ENCODE results near the gene INHBC.

Gene INHBC

DNA sequence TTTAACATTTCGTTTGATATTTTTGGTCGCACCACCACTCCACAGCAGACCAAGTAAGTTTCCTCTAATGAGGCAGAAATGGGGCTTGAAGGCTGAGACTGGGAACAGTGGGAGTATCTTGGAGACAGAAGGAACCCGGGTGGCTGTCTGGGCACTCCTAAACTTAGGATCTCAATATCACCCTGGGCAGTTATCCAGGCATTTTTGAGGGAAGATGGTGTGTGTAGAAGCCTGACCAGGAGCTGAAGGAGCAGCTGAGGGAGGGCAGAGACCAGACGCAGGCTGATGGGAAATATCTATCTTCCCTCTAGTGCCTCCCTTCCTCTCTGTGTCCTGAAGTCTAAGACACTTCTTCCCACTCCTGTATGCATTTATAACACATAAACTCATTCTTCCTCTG lies 64.0 kb downstream of the INHBC start:
- TF ChIP-seq, protein P1, sequence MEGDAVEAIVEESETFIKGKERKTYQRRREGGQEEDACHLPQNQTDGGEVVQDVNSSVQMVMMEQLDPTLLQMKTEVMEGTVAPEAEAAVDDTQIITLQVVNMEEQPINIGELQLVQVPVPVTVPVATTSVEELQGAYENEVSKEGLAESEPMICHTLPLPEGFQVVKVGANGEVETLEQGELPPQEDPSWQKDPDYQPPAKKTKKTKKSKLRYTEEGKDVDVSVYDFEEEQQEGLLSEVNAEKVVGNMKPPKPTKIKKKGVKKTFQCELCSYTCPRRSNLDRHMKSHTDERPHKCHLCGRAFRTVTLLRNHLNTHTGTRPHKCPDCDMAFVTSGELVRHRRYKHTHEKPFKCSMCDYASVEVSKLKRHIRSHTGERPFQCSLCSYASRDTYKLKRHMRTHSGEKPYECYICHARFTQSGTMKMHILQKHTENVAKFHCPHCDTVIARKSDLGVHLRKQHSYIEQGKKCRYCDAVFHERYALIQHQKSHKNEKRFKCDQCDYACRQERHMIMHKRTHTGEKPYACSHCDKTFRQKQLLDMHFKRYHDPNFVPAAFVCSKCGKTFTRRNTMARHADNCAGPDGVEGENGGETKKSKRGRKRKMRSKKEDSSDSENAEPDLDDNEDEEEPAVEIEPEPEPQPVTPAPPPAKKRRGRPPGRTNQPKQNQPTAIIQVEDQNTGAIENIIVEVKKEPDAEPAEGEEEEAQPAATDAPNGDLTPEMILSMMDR (IDR thresholded peaks at IDR 0.05): no peak
- H3K9me3 ChIP-seq: no peaks in the 10 kb centered on the region
- peaks cover 58 to 82% (median 79%) of the 10 kb centered on the region in 3 donors for H3K36me3 ChIP-seq
- intact Hi-C loops (cut with DNase I; ENCODE audit: low total_unique reads): no loop called here
- no peak overlapping the region for H3K4me3 ChIP-seq
- no peak overlapping the region for H3K27ac ChIP-seq
- H3K27me3 ChIP-seq: no peaks in the 10 kb centered on the region
- DNase-seq: no peak
- no peaks in the 10 kb centered on the region for H3K4me1 ChIP-seq

DNA sequence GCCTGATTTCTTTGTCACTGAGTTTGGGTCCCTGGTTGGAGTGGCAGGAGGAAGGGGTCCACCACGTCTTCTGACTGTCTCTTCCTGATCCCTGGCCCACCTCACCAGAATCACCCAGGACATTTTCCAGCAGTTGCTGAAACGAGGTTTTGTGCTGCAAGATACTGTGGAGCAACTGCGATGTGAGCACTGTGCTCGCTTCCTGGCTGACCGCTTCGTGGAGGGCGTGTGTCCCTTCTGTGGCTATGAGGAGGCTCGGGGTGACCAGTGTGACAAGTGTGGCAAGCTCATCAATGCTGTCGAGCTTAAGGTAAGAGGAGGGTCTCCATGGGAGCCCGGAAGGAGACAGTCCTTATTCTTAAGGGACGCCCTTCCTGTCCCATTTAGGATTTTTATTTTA lies 65.6 kb downstream of the INHBC start:
- Histone ChIP-seq H3K36me3 (peaks cover 70 to 94% (median 85%) of the 10 kb centered on the region in 3 donors), H3K4me3 (no peak overlapping the region), H3K27ac (no peak overlapping the region), H3K9me3 (no peaks in the 10 kb centered on the region), H3K4me1 (no peaks in the 10 kb centered on the region), H3K27me3 (no peaks in the 10 kb centered on the region)
- intact Hi-C loops (cut with DNase I; ENCODE audit: low total_unique reads): no loop called here
- no peak for DNase-seq
- TF ChIP-seq, protein P1 (IDR thresholded peaks at IDR 0.05): no peak

Measured in tibial artery (tissue), 4 donors.